Measurements from ENCODE around the gene RGS3.
"Not testable (repeated sequence)": the region's sequence is repeated elsewhere in the genome, so short reads cannot be mapped to it uniquely, and the experiment has no call there.

Gene RGS3

DNA sequence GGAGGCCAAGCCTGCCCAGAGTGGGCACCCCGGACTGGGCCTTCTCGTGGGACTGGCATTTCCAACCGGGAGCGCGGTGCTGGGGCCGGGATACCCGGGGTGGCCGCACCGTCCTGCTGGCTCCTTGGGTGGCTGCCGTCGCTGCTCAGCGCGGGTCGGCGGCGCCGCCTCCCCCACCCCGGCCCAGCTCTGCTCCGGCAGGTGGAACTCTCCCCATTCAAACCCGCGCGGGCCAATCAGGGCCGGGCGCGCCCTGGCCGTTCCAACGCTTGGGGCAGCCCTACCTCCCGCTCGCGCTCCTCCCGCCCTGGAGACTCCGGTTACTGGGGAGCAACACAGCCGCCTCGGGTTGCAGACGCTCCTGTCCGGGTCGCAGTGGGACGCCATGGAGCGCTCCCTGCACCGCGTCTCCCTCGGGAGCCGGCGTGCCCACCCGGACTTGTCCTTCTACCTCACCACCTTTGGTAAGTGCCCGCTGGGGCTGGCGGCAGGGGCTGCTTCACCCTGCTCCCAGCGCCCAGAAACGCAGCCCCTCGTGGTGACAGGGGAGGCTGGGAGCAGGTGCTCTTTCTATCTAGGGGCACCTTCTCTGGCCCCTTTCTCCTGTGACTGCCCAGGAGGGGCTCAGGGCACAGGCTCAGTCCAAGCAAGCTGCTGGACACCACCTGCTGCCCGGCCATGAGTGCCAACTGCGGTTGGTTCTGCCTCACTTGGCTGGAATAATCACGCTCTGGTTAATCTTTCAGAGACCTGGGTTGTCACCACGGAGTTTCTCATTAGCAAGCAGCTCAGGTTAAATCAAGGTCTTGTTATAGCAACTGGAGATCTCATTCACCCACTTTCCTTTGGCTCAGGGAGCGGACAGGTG, at the start of gene RGS3:
Gene RGS3 (plus strand): TSS at position 310 of the 868 bp plus-strand sequence. CDS start 76 bp downstream, at position 386.
- DNase-seq (ENCODE audit: low spot score) = no peak
- Mint-ChIP-seq H3K27ac (no peak within 1 kb of the TSS), H3K27me3 (ENCODE audit: low read depth) (peaks cover 4% of the 10 kb centered on the region), H3K36me3 (ENCODE audit: low read depth) (no peaks in the 10 kb centered on the region), H3K9me3 (peaks cover 15% of the 10 kb centered on the region), H3K4me3 (no peak within 1 kb of the TSS), H3K4me1 (ENCODE audit: low read depth) (peaks cover 13% of the 10 kb centered on the region)

DNA sequence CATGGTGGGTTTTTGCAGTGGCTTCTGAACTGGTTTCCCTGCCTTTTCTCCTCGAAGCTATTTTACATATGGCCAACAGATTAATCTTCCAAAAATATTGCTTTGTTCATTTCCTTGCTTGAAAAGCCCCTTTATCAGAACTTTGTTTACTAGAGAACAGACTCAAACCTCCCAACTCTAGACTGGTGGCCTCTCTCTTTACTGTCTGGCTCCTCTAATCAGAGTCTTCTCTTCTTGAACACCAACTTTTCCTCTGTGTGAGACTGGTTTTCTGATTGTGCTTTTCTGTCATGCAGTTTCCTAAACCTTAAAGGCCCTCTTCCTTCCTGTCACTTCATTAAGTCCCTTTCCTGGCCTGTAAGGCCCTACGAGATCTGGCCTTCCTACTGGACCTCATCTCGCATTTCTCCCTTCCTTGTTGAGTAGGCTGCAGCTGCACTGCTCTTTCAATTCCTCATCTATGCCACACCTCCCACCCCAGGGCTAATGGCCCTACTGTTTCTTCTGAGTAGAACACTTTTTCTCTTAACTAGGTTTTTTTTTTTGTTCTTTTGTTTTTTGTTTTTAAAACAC, 47.3 kb upstream of the RGS3 start:
- no peaks in the 10 kb centered on the region for H3K4me1 Mint-ChIP-seq (ENCODE audit: low read depth)
- H3K36me3 Mint-ChIP-seq (ENCODE audit: low read depth) = no peaks in the 10 kb centered on the region
- DNase-seq (ENCODE audit: low spot score) = no peak
- no peaks in the 10 kb centered on the region for H3K9me3 Mint-ChIP-seq
- peaks cover 3% of the 10 kb centered on the region for H3K27me3 Mint-ChIP-seq (ENCODE audit: low read depth)
- no peak overlapping the region for H3K27ac Mint-ChIP-seq
- no peak overlapping the region for H3K4me3 Mint-ChIP-seq

DNA sequence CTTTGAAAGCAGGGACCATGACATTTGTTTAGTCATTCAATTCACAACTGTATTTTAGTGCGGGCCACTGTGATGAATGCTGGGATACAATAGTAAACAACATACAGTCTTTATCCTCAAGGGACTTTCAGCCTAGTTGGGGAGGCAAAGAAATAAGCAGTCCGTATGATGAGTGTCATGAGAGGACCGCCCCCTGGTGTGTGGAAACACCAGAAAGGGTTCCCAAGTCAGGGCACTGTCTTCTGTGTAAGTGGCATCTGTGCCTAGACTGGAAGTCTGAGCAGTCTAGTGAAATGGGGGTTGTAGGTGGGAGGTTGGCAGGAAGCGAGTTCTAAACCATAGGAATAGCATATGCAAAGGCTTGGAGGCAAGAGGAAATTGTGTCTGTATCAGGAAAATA, 46.2 kb upstream of the RGS3 start:
- DNase-seq (ENCODE audit: low spot score) = no peak
- no peaks in the 10 kb centered on the region for H3K4me1 Mint-ChIP-seq (ENCODE audit: low read depth)
- H3K27me3 Mint-ChIP-seq (ENCODE audit: low read depth) = peaks cover 3% of the 10 kb centered on the region
- no peak overlapping the region for H3K4me3 Mint-ChIP-seq
- H3K36me3 Mint-ChIP-seq (ENCODE audit: low read depth) = no peaks in the 10 kb centered on the region
- H3K9me3 Mint-ChIP-seq = no peaks in the 10 kb centered on the region
- no peak overlapping the region for H3K27ac Mint-ChIP-seq

DNA sequence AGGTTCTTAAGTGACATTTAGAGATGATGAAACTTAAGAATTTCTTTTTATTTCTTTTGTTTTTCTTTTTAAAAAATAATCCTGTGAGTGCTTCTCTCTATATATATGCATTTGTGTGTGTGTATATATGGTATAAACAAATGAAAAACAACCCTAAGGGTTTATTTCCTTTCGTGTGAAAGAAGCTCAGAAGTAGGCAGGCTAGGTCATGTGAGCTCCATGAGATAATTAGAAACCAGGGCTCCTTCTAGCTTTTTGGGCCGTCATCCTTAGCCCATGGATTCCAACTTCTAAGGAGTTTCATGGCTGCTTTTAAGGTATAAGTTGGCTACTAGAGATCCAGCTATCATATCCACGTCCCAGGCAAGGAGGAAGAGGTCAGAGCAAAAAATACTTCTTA, 41.8 kb upstream of the RGS3 start:
- no peak overlapping the region for H3K27ac Mint-ChIP-seq
- H3K27me3 Mint-ChIP-seq (ENCODE audit: low read depth) = peaks cover 18% of the 10 kb centered on the region
- H3K4me3 Mint-ChIP-seq = no peak overlapping the region
- no peaks in the 10 kb centered on the region for H3K9me3 Mint-ChIP-seq
- H3K4me1 Mint-ChIP-seq (ENCODE audit: low read depth) = no peaks in the 10 kb centered on the region
- no peaks in the 10 kb centered on the region for H3K36me3 Mint-ChIP-seq (ENCODE audit: low read depth)
- no peak for DNase-seq (ENCODE audit: low spot score)

DNA sequence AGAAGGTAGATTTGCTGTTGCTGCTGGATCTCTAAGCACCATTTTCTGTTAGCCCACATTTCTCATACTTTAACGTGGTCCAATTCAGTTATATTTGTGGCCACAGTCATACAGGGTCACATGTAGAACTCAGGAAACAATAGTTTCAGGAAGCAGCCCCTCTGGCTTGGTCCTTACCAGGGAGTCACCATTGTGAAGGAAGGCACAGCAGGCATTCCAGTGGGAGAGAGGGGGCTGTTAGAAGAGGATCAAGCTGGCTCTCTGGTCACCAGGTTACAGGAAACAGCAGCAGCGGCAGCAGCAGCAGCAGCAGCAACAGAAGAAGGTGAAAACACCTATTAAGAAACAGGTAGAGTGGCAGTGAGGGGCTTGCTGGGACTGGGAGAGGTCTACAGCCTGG, 38.5 kb upstream of the RGS3 start:
- DNase-seq (ENCODE audit: low spot score) = no peak
- H3K27ac Mint-ChIP-seq = no peak overlapping the region
- H3K4me1 Mint-ChIP-seq (ENCODE audit: low read depth) = no peaks in the 10 kb centered on the region
- H3K27me3 Mint-ChIP-seq (ENCODE audit: low read depth) = peaks cover 15% of the 10 kb centered on the region
- H3K4me3 Mint-ChIP-seq = no peak overlapping the region
- H3K9me3 Mint-ChIP-seq = no peaks in the 10 kb centered on the region
- no peaks in the 10 kb centered on the region for H3K36me3 Mint-ChIP-seq (ENCODE audit: low read depth)

DNA sequence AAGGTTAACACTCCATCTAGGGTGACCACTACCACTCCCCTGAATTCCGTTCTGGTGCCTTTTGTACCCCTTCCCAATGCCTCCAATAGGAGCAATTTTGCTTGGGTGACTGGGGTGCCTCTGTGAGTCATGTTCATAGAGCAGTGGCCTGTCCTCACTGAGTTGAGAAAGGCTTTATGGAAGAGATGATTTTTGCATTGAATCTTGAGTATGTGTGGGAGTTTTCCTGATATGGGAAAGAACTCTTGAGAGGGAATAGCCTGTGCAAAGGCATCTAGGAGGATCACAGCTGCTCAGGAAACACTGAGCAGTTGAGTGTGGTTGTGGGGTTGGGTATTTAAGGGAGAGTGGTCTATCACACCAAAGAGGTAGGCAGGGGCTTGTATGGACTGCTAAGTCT, 36.8 kb upstream of the RGS3 start:
- H3K9me3 Mint-ChIP-seq = no peaks in the 10 kb centered on the region
- no peaks in the 10 kb centered on the region for H3K4me1 Mint-ChIP-seq (ENCODE audit: low read depth)
- no peak overlapping the region for H3K4me3 Mint-ChIP-seq
- peaks cover 17% of the 10 kb centered on the region for H3K27me3 Mint-ChIP-seq (ENCODE audit: low read depth)
- H3K27ac Mint-ChIP-seq = no peak overlapping the region
- no peak for DNase-seq (ENCODE audit: low spot score)
- H3K36me3 Mint-ChIP-seq (ENCODE audit: low read depth) = no peaks in the 10 kb centered on the region

DNA sequence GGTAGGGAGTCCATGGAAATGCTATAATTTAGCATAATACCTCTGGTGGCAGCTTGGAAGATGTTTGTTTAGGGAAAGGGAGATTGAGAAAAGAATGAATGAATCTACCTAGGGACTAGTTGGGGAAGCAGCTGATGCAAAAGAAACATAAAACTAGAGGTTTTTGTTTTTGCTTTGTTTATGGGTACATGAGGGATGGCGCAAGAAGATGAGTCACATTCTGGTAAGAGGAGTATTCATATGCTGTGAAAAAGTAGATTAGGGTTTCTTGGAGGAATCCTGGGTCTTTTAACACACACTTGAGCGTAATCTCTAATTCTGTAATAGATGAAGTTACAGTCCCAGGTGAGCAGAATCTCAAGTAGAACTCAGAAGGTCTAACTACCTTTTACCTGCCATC, 35.9 kb upstream of the RGS3 start:
- no peak for DNase-seq (ENCODE audit: low spot score)
- Mint-ChIP-seq H3K4me3 (no peak overlapping the region), H3K9me3 (no peaks in the 10 kb centered on the region), H3K4me1 (ENCODE audit: low read depth) (no peaks in the 10 kb centered on the region), H3K36me3 (ENCODE audit: low read depth) (no peaks in the 10 kb centered on the region), H3K27ac (no peak overlapping the region), H3K27me3 (ENCODE audit: low read depth) (peaks cover 20% of the 10 kb centered on the region)

DNA sequence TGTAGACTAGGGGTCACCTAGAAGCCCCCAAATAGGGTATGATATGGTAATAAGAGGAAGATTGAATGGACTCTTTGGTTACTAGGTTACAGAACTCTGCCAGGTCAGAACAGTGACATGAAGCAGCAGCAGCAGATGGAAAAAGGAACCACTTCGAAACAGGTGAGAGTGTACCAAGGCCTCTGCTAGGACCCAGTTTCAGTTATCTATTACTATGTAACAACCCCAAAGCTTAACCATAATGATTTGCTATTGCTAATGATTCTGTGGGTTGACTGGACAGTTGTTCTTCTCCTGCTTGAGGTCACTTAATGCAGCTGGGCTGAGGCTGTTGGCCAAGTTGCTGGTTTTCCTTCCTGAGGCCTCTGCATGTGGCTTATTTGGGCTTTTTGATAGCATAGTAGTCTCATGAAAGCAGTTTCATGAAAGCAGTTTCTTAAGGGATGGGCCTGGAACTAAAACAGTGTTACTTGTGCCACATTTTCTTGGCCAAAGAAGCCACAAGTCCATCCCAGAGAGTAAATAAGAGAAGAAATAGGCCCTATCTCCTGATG, 35.4 kb upstream of the RGS3 start:
- DNase-seq (ENCODE audit: low spot score) = no peak
- Mint-ChIP-seq H3K27ac (no peak overlapping the region), H3K4me3 (no peak overlapping the region), H3K4me1 (ENCODE audit: low read depth) (no peaks in the 10 kb centered on the region), H3K9me3 (no peaks in the 10 kb centered on the region), H3K36me3 (ENCODE audit: low read depth) (no peaks in the 10 kb centered on the region), H3K27me3 (ENCODE audit: low read depth) (peaks cover 21% of the 10 kb centered on the region)

DNA sequence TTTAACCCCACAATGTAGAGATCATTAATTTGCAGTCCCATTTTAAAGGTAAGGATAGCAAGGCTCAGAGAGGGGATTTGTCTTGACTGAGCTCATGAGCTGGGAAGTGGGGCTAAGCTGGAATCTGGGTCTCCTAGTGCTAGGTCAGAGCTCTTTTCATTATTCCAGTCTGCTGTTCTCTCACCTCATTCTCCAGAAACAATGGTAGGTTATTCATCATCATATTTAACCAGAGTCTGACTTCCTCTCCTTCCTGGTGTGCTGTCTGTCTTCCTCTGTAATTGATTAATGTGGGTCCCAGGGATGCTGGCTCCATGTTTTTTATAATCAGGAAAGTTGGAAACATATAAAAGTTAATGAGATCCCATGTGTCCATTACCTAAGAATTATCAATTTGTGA, 32.3 kb upstream of the RGS3 start:
- Mint-ChIP-seq H3K36me3 (ENCODE audit: low read depth) (no peaks in the 10 kb centered on the region), H3K4me1 (ENCODE audit: low read depth) (no peaks in the 10 kb centered on the region), H3K4me3 (no peak overlapping the region), H3K27me3 (ENCODE audit: low read depth) (peaks cover 22% of the 10 kb centered on the region), H3K9me3 (no peaks in the 10 kb centered on the region), H3K27ac (no peak overlapping the region)
- DNase-seq (ENCODE audit: low spot score) = no peak

DNA sequence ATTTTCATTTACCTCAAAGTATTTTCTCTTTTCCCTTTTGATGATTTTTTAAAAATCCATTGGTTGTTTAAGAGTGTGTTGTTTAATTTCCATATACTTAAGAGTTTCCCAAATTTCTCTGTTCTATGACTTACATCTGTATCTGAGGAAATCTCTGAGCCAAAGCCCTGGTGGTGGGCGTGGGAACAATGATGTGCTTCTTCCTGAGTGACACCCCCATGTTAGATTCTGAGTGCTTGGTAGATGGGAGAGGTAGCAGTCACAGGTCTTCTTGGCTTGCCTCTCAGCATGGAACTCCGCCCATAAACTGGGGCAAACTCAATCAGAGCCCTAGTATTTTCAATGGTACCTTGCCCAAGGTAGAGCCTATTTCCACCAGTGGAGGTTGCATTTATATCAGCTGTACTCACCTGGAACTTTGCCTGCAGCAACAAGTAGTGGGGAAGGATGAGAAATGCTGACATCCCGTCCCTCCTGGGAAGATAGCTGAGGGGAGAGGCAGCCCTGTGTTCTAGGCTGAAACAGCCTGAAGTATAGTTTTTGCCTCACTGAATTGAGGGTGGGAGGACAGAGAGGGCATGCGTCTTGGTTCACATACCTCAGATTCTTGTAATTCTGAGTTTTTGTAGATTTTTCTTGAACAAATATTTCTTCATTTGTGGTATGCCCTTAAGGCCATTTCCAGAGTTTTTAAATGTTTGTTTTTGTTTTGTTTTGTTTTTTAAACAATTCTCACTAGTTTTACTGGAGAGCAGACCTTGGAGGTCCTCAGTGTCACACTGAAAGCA, 26.6 kb upstream of the RGS3 start:
- Mint-ChIP-seq H3K9me3 (peaks cover 4% of the 10 kb centered on the region), H3K27ac (no peak overlapping the region), H3K4me3 (no peak overlapping the region), H3K4me1 (ENCODE audit: low read depth) (peaks cover 3% of the 10 kb centered on the region), H3K27me3 (ENCODE audit: low read depth) (peaks cover 27% of the 10 kb centered on the region), H3K36me3 (ENCODE audit: low read depth) (no peaks in the 10 kb centered on the region)
- DNase-seq (ENCODE audit: low spot score) = no peak

DNA sequence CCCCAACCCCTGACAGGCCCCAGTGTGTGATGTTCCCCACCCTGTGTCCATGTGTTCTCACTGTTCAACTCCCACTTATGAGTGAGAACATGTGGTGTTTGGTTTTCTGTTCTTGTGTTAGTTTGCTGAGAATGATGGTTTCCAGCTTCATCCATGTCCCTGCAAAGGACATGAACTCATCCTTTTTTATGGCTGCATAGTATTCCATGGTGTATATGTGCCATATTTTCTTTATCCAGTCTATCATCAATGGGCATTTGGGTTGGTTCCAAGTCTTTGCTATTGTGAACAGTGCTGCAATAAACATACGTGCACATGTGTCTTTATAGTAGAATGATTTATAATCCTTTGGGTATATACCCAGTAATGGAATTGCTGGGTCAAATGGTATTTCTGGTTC, 25.8 kb upstream of the RGS3 start:
- not testable (repeated sequence) for H3K4me1 Mint-ChIP-seq (ENCODE audit: low read depth); DNase-seq (ENCODE audit: low spot score); H3K36me3 Mint-ChIP-seq (ENCODE audit: low read depth); H3K27ac Mint-ChIP-seq; H3K4me3 Mint-ChIP-seq; H3K9me3 Mint-ChIP-seq
- H3K27me3 Mint-ChIP-seq (ENCODE audit: low read depth) = peaks cover 22% of the 10 kb centered on the region

DNA sequence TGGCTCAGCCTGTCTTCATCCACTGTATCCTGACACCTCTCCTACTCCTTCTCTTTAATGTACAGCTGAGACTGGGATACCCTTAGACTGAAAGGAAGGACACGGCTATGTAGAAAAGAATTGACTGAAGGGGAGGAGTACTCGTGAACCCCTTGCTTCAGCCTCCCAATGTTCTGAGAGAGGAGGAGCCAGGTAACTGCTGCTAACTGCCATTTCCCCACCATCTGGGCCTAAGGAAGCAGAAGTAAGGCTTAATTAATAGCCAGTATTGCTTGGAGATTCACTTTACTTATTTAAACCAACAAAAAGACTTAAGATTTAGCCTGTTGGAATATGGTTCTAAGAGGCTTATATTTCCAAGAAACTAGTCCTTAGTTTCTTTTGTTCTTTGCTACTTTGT, 18.8 kb upstream of the RGS3 start:
- no peak overlapping the region for H3K4me3 Mint-ChIP-seq
- no peaks in the 10 kb centered on the region for H3K36me3 Mint-ChIP-seq (ENCODE audit: low read depth)
- no peak for DNase-seq (ENCODE audit: low spot score)
- H3K9me3 Mint-ChIP-seq = no peaks in the 10 kb centered on the region
- H3K27me3 Mint-ChIP-seq (ENCODE audit: low read depth) = no peaks in the 10 kb centered on the region
- peaks cover 2% of the 10 kb centered on the region for H3K4me1 Mint-ChIP-seq (ENCODE audit: low read depth)
- no peak overlapping the region for H3K27ac Mint-ChIP-seq

DNA sequence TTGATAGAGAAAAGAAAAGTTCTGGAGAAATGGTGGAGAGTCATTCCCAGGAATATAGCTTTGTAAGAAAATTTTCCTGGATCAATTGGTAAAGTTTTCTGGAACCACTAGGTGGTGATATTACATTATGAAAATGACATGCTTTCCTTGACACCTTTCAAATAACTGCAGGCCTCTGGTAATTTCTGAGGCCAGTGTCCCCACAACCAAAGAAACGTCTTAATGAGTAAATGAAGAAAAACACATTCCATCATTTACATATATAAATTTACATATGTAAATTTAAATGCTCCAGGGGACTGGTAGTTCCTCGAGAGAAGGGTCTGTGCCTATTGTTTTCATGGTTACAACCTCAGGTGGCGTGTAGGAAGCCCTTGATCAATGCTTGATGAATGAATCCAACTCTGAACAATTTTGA, 17.2 kb upstream of the RGS3 start:
- H3K36me3 Mint-ChIP-seq (ENCODE audit: low read depth) = no peaks in the 10 kb centered on the region
- H3K27me3 Mint-ChIP-seq (ENCODE audit: low read depth) = no peaks in the 10 kb centered on the region
- no peaks in the 10 kb centered on the region for H3K9me3 Mint-ChIP-seq
- no peak overlapping the region for H3K27ac Mint-ChIP-seq
- no peak overlapping the region for H3K4me3 Mint-ChIP-seq
- DNase-seq (ENCODE audit: low spot score) = no peak
- H3K4me1 Mint-ChIP-seq (ENCODE audit: low read depth) = peaks cover 2% of the 10 kb centered on the region

DNA sequence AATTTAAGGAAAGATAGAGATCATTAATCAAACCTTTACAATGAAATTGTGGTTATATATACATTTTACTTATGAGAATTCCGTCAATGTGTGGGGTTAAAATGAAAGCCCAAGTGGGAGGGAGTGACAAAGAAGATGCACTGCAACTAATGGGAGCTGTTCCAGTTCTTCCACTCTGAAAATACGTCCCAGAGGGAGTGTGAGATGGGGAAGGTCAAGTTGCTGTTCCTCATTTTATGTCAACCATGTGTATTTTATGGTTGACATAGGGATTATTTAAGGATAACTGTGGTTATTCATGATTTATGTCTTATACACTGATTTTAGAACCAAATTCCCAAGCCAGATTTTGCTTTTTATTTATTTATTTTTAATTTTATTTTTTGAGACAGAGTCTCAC, 14.2 kb upstream of the RGS3 start:
- Mint-ChIP-seq H3K36me3 (ENCODE audit: low read depth) (no peaks in the 10 kb centered on the region), H3K4me3 (no peak overlapping the region), H3K4me1 (ENCODE audit: low read depth) (peaks cover 2% of the 10 kb centered on the region), H3K9me3 (no peaks in the 10 kb centered on the region), H3K27ac (no peak overlapping the region), H3K27me3 (ENCODE audit: low read depth) (no peaks in the 10 kb centered on the region)
- DNase-seq (ENCODE audit: low spot score) = no peak

All from T-helper 2 cell treated with Interferon-gamma antibody and Interleukin-4, amounts not matched to agents 5 μg/mL and 100 μg/mL, for 36 hours (primary cell).